GM18517 (cell line): ENCODE results near the gene TOMM40.
A peak's percentile ranks its signal among the peaks of the same experiment; 100 is the strongest.
"Not testable (repeated sequence)": the region's sequence is repeated elsewhere in the genome, so short reads cannot be mapped to it uniquely, and the experiment has no call there.

Experiments
- ATAC-seq: cut with Tn5 transposase; IDR thresholded peaks from one replicate; pipeline ENCODE4 v1.9.1; 2021; ENCODE audit warnings: mild to moderate bottlenecking, moderate library complexity; ENCODE audit not compliant: unreplicated experiment

The TOMM40 gene

DNA sequence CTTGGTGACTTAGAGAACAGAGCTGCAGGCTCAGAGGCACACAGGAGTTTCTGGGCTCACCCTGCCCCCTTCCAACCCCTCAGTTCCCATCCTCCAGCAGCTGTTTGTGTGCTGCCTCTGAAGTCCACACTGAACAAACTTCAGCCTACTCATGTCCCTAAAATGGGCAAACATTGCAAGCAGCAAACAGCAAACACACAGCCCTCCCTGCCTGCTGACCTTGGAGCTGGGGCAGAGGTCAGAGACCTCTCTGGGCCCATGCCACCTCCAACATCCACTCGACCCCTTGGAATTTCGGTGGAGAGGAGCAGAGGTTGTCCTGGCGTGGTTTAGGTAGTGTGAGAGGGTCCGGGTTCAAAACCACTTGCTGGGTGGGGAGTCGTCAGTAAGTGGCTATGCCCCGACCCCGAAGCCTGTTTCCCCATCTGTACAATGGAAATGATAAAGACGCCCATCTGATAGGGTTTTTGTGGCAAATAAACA is 33.2 kb downstream of the TOMM40 start:
- ATAC-seq: no peak

DNA sequence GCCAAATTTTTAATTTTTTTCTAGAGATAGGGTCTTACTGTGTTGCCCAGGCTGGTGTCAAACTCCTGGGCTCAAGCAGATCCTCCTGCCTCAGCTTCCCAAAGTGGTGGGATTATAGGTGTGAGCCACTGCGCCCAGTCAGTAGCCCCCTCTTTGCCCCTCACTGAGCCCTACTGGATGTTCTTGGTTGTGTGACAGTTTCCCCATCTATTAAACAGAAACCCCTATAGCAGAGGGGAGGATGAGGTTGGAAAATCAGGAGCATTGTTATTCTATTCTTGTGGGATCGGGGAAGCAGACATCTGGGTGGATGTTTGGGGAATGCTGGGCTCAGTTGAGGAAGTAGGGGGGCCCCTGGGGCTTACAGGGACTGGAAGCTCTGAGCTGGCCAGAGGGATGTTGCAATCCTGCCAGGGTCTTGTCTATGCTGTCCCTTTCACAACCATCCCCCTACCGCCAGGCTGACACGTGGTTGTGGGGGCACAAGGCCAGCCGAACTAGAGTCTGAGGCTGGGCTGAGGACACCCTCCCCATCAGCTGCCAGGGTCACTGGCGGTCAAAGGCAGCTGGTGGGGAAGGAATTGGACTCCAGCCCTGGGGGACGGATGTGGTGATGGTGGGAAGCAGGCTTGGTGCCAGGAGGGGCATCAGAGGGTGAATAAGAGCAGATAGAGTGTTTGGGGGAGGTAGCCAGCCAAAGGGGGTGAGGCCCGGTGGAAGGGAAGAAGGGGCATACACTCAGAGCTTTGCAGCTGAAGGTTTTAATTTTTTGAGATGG is 34.2 kb downstream of the TOMM40 start:
- no peak for ATAC-seq

DNA sequence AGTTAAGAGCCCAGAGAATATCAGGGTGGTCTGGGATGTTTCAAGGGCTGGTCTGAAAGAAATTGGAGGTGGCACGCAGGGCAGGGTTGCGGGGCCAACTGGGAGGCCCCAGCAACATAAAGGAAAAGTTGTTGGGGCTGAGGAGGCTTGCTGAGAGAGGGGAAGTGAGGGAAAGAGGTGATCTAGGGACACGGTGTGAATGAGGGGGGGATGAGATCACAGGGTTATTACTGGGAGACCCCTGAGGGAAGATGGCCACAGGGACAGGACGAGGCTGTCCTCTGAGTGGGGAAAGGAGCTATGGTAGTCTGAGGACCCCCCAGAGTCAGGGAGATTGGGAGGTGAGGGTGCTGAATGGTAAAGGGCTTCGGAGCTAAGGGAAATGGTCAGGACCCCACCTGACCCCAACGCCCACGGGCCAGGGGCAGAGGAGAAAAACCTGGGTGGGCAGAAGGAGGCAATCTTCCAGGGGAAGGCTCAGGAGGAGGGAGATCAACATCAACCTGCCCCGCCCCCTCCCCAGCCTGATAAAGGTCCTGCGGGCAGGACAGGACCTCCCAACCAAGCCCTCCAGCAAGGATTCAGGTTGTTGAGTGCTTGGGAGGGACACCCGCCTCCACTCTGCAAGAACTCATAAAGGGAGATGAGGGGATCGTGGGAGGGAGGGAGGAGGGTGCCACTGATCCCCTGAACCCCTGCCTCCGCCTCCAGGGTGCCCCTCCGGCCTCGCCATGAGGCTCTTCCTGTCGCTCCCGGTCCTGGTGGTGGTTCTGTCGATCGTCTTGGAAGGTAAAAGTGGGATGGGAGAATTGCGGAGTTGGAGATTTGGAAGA is 35.4 kb downstream of the TOMM40 start:
- ATAC-seq: not testable (repeated sequence)

DNA sequence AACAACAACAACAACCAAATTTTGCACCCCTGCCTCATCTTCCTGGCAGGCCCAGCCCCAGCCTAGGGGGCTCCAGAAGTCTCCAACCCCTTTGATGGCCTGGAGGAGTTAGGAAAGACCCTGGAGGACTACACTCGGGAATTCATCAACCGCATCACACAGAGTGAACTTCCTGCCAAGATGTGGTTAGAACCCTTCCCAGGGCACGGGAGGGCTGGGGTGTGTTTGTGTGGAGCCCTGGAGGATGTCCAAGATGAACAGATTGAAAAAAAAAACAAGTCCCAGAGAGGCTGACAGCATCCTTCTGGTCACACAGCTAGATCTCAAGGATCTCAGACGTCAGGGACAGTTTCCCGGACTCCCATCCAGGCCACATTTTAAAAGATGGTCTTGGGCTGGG is 36.7 kb downstream of the TOMM40 start:
- ATAC-seq: no peak

DNA sequence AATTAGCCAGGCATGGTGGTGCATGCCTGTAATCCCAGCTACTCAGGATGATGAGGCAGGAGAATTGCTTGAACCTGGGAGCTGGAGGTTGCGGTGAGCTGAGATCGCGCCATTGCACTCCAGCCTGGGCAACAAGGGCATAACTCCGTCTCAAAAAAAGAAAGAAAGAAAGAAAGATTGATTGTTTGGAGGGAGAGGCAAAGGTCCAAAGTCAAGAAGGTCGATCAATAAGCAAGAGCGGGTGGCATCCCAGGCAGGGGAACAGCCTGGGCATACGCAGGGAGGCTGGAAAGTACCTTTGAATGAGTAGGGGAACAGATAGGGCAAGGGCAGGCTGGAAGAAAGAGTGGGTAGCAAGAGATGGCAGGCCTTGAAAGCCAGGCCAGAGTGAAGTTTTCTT is 39.0 kb downstream of the TOMM40 start:
- no peak for ATAC-seq

DNA sequence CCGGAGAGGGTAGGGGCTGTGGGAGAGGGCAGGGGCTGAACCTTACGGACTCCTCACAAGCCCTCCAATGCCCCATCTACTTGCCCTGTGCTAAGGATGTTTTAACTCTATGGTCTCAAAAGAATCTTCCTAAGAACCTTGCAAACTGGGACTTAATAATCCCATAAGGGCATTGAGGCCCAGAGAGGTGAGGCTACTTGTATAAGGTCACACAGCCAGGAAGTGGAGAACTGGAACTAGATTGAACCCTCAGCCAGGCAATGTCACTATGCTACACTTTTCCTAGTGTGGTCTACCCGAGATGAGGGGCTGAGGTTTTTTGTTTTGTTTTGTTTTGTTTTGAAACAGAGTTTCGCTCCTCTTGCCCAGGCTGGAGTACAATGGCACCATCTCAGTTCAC is 40.5 kb downstream of the TOMM40 start:
- no peak for ATAC-seq

DNA sequence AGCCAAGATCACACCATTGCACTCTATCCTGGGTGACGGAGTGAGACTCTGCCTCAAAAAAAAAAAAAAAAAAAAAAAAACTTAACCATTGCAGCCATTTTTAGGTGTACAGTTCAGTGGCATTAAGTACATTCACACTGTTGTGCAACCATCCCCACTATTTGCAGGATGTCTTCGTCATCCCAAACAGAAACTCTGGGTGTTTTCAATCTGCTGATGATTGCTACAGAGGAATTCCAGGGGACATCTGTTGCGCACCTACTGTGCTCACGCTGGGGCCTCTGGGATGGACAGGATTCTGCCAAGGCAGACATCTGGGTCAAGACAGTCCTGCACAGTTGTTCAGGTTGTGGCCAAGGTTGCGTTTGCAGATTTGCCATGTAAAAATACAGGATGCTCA is 48.6 kb downstream of the TOMM40 start:
- ATAC-seq: no peak

DNA sequence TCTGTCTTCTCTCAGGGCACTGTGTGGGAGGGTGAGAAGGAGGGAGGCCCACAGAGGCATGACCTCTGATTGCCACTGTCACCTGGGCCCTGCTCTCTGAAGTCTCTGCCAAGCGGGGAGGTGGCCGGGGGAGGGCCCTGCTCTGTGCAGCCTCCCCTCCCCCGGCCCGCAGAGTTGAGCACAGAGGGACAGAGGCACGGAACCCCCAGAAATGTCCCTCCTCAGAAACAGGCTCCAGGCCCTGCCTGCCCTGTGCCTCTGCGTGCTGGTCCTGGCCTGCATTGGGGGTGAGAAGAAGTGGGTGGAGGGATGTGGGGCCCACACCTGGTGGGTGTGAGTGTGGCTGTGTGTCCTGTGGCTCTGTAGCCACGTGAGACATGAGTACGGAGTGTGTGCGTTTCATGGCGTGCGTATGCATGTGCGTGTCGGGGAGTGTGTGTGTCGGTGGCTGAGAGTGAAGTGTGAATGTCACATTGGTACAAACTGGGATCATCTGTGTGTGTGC is 51.1 kb downstream of the TOMM40 start, which contains the start of gene APOC4:
Gene APOC4 (plus strand): TSS at position 171 of the 505 bp plus-strand sequence. CDS start 41 bp downstream, at position 212.
- ATAC-seq: no peak

DNA sequence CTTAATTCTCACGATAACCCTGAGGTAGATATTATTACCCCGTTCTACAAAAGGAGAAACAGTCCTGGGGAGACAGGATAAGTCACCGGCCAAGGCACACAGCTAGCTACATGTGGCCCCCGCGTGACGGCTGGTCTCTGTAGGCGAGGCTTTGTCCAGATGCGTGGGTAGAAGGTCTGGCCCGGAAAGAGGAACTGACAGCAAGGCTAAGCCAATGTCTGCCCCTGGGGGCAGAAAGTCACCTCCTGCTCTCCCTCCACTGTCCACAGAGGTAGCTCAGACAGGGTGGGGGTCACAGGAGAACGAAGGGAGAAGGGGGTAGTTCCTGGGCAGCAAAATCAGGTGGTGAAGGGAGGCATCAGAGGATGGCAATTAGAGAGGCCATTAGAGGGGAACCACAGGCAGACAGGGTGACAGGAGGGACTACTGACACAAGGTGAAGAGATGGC is 52.8 kb downstream of the TOMM40 start:
- peak; percentile 75 for ATAC-seq

DNA sequence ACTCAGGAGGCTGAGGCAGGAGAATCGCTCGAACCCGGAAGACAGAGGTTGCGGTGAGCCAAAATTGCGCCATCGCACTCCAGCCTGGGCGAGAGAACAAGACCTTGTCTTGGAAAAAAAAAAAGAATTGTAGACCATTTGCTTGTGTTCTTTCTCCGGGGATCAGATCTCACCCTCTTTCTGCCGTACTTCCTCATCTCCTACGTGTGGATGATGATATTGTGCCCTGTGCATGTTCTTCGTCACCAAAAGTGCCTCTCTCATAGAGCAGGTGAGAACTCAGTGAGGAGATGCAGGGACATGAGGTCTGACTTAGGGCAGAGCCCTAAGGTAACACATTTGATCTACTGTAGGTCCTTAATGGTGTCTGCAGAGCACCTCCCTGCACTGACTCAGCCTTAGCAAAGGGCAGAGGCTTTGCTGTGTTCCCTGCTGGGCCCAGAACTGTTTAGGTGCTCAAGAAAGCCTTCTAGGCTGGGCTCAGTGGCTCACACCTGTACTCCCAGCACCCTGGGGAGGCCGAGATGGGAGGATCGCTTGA is 56.1 kb downstream of the TOMM40 start:
- ATAC-seq: no peak

DNA sequence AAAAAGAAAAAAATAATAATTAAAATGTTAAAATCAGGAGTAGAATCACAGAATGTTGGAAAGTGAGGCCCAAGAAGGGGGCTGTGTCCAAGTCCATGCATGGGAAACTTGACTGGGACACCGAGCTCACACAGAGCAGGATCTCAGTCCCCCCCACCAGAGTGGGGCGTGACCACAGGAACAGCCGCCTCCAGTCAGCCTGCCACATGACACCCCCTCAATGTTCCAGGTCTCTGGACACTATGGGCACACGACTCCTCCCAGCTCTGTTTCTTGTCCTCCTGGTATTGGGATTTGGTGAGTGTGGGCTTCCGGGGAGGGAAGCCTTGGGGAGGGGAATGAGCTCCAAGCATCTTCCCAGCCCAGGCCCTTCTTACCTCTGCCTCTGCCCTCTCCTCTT is 57.2 kb downstream of the TOMM40 start:
- no peak for ATAC-seq

DNA sequence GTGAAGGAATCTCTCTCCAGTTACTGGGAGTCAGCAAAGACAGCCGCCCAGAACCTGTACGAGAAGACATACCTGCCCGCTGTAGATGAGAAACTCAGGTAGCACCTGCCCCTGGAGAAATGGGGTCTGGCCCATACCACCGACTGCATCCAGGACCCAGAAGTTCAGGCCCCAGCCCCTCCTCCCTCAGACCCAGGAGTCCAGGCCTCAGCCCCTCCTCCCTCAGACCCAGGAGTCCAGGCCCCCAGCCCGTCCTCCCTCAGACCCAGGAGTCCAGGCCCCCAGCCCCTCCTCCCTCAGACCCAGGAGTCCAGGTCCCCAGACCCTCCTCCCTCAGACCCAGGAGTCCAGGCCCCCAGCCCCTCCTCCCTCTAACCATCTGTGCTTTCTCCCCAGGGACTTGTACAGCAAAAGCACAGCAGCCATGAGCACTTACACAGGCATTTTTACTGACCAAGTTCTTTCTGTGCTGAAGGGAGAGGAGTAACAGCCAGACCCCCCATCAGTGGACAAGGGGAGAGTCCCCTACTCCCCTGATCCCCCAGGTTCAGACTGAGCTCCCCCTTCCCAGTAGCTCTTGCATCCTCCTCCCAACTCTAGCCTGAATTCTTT is 57.8 kb downstream of the TOMM40 start:
- ATAC-seq: no peak

DNA sequence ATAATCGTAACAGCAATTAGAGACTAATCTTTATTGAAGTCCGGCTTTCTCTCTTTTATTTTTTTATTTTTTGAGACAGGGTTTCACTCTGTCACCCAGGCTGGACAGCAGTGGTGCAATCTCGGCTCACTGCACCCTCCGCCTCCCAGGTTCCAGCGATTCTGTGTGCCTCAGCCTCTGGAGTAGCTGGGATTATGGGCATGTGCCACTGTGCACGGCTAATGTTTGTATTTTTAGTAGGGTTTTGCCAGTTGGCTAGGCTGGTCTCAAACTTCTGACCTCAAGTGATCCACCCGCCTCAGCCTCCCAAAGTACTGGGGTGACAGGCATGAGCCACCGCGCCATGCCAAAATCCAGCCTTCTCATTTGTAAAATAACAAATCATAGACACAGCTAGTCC is 58.5 kb downstream of the TOMM40 start:
- ATAC-seq: no peak

DNA sequence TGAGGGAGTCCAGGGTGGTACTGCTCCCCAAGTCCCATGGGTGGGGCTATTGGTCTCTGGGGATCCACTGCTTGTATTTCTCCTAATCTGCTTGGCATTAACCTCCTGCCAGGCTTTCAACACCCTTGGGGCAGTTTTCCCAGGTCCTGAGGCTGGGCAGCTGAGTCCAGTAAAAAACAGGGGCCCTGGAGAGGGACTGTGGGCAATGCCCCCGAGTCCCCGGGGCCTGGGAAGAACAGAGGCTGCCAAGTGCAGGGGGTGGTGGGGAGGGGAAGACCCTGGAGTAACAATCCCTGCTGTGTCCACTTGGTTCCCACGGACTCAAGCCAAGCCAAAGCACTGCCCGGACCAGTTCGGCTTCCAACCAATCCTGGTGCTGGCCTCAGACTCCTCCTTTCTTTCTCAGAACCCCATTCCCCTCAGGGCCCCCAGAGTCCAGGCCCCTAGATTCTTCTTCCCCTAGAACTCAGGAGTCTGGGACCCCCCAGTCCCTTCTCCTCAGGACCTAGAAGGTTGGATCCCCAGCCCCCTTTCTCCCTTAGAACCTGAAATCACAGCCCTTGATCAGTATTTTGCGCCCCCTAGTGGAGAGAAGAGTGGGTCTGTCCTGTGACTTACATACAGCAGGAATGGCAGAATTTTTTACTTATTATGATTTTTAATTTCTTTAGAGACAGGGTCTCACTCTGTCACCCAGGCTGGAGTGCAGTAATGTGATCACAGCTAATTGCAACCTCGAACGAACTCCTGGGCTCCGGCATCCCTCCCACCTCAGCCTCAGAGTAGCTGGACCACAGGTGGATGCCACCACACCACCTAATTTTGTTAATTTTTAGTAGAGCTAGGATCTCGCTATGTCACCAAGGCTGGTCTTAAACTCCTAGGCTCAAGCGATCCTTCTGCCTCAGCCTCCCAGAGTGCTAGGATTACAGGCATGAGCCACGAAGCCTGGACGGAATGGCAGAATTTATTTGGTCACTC is 60.4 kb downstream of the TOMM40 start:
- no peak for ATAC-seq
